ENCODE measurements around the gene PPP1R14D.

The PPP1R14D gene

GRCh38 chr15:40766194-40766815 lies 62.2 kb downstream of the PPP1R14D start:
- no peak for DNase-seq (ENCODE audit: extremely low read depth, low read depth)
- no peak for TF ChIP-seq CTCF (IDR thresholded peaks at IDR 0.05; ENCODE audit: low read depth, low read length)

All from AG09319 (cell line).